Fibroblast of gingiva (primary cell): Measurements from ENCODE around the gene TMEM151A.
A peak's percentile ranks its signal among the peaks of the same experiment; 100 is the strongest.

ENCODE experiments used
- DNase-seq: peaks from one replicate; pipeline ENCODE4 v3.0.0-alpha.2; 2011; ENCODE audit warnings: low read depth

TMEM151A gene

GRCh38 chr11:66337103-66337899 lies 45.6 kb downstream of the TMEM151A start:
- DNase-seq, result no peak

DNA sequence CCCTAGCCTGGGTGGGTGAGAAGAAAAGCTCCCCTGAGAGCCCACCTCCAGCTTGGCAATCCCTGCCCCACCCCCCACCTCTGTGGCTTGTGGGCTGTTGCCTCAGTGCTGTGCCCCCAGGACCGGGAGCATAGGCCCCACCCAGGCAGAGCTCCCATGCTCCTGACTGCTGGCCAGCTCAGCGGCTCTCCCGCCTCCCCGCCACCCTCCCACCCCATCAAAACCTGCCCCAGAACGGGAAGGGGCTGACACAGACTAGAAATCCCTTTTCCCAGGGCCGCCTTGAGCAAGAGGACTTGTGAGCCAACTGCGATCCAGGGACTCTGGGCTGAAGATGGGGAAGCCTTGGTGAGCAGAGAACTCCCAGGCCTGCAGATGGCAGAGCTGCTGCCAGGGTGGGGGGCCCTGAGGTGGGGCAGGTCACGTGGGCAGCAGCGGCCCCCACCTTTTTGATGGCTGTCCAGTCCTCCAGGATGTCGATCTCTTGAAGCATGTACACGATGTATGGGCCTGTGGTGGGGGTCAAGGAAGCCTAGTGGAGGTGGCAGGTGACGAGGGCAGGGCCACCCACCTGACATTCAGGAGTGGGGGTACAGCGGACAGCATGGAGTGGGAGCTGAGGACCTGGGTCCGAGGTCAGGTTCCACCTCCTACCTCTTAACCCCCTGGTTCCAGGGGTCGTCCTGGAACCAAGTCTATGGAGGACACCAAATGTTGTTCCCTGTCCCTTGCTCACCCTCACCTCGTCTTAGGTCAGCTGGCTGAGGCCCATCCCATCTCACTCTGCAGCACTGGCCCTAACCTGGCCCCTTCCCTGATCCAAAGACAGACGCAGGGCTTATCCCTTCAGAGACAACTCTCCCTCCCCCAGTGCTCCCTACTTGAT lies 46.8 kb downstream of the TMEM151A start:
- no peak for DNase-seq

- no peak for DNase-seq
These were observed 47.5 kb downstream of the TMEM151A start for GRCh38 chr11:66339162-66339675.

DNA sequence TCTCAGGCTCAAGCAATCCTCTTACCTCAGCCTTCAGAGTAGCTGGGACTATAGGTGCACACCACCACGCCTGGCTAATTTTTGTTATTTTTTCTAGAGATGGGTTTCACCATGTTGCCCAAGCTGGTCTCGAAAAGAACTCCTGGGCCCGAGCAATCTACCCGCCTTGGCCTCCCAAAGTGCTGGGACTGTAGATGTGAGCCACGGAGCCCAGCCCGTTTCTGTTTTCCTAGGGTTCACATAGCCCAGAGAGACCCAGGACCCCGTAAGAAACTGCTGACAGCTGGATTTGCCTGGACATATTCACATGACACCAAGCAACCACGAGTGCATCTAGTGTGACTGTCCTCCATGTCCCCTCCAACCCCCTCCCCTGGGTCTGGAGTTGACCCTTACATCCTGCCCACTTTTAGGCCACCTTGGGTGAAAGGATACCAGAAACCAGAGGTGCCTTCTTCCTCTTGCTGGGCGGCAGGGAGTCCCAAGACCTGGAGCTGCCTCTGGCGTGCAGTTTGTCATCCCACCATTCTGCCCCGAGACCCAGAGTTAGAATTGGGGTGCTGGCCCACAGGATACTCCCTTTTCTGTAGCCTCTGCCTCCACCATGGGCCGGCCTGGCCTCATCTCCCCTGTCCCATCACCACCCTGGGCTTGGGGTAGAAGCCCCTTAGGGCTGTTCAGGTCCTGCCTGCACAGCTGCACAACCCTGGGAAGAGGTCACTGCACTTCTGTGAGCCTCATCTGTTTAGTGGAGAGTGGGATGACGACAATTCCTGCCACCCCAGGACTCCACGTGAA lies 48.2 kb downstream of the TMEM151A start:
- no peak for DNase-seq

DNA sequence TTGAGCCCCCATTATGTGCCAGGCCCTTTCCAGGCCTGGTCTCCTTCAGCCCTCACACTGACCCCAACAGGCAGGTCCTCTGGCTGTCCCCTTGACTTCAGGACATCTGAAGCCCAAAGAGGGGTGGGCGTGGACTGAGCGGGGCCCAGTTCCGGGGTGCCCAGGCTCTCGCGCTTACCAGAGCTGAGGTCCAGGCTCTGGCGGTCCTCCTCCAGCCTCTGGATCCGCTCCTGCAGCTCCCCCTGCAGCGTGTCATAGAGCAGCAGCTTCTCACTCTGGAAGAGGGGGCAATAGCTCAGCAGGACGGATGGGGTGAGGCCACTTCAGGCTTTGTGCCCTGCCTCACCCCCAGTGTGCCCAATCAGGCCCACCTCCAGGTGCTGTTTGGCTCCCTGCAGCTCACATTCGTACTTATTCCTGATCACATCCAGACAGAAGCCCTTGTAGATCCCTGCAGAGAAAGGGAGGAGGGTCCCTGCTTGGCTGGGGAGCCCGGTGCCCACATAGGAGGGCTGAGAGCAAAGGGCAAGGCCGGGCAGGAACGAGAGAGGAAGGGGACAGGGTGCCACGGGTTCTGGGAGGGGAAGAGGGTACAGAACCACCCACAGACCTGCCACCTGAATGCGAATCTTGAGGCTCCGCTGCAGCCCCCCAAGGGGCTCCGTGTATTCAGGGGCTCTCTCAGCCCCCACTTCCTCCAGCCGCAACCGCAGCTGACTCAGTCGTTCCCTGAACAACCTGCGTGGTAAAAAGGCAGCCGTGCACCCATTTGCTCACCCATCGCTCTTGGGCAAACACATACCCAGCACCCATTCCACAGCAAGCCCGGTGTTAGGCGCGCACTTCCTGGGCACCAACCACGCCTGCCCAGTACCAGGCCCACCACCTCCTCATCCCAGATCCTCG lies 49.2 kb downstream of the TMEM151A start:
- no peak for DNase-seq

DNA sequence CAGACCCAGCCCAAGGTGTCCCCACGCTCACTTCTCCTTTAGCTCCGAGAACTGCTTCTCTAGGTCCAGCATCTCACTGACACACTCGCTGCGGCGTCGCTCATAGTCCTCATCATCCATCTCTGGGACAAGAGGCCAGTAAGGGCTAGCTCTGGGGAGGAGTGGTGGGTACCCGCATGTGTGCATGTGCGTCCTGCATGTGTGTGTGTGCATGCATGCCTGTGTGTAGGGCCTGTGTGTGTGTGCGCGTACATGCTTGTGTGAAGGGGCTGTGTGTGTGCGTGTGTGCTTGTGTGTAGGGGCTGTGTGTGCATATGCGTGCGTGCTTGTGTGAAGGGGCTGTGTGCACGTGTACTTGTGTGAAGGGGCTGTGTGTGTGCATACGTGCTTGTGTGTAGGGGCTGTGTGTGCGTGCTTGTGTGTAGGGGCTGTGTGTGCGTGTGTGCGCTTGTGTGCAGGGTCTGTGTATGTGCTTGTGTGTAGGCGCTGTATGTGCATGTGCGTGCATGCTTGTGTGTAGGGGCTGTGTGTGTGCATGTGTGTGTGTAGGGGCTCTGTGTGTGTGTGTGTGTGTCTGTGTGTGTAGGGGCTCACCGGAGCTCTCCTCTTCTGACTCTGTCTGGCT lies 49.9 kb downstream of the TMEM151A start:
- no peak for DNase-seq

- no peak for DNase-seq
These were observed 51.5 kb downstream of the TMEM151A start for GRCh38 chr11:66343176-66343575.

GRCh38 chr11:66344550-66345315 lies 53.0 kb downstream of the TMEM151A start, which contains the start of gene BRMS1:
Gene BRMS1, minus strand, starts transcription at chr11:66345104. Its CDS starts 2,870 bp downstream, at chr11:66342234.
- DNase-seq, result peak; percentile 97

DNA sequence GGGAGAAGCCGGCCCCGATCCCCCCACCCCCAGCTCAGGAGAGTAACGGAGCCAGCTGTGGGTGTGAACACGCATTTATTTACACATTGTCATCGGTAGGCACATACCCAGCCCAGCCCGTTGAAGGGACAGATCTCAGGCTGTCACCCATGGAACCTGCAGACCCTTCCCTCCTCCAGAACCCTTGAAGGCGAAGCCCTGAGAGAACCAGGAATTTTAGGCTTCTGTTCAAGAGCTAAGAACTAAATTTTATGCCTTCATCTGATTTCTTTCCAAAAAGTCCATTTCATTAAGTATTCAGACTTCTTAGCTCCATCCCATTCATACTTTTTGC lies 53.6 kb downstream of the TMEM151A start:
- no peak for DNase-seq
